HepG2 (cell line): ENCODE measurements around the gene TRIM25. TPM values are rescaled to one million over a fixed set of nuclear protein-coding genes. Genes with fewer than 3 reads are reported as not detected.
A peak's percentile ranks its signal among the peaks of the same experiment; 100 is the strongest.

Experiments used
- ARNTL ChIP-seq: sonication (generic); formaldehyde crosslinking; IDR thresholded peaks from 2 replicates; pipeline ENCODE4 v1.4.0; 2020; ENCODE audit warnings: mild to moderate bottlenecking, missing genetic modification reagents
- BHLHE40 ChIP-seq: IDR thresholded peaks from 2 replicates; pipeline ENCODE4 v1.6.1; 2011; ENCODE audit warnings: low read length, improper control_type of control experiment
- CEBPB ChIP-seq: IDR thresholded peaks from 2 replicates; pipeline ENCODE4 v1.6.1; 2011; ENCODE audit warnings: low read depth, low read length, improper control_type of control experiment, borderline replicate concordance
- CEBPG ChIP-seq: IDR thresholded peaks from 2 replicates; pipeline ENCODE4 v1.6.1; 2016
- E2F1 ChIP-seq: sonication (generic); formaldehyde crosslinking; IDR thresholded peaks from 2 replicates; pipeline ENCODE4 v1.5.0; 2020; ENCODE audit warnings: missing genetic modification reagents
- FOSL2 ChIP-seq: sonication (generic); formaldehyde crosslinking; IDR thresholded peaks from 2 replicates; pipeline ENCODE4 v1.4.0; 2020; ENCODE audit warnings: missing genetic modification reagents
- FOXP4 ChIP-seq: sonication (generic); formaldehyde crosslinking; IDR thresholded peaks from 2 replicates; pipeline ENCODE4 v1.4.0; 2020; ENCODE audit warnings: missing genetic modification reagents
- GPN1 ChIP-seq: sonication (generic); formaldehyde crosslinking; IDR thresholded peaks from 2 replicates; pipeline ENCODE4 v1.5.1; 2020; ENCODE audit warnings: missing genetic modification reagents, borderline replicate concordance
- HDAC6 ChIP-seq: fragments of 200-600 bp; sonication (generic); IDR thresholded peaks from 2 replicates; pipeline ENCODE4 v1.7.0; 2017; ENCODE audit warnings: mild to moderate bottlenecking, antibody characterized with exemption, low read length, low read depth
- KDM1A ChIP-seq: IDR thresholded peaks from 2 replicates; pipeline ENCODE4 v1.6.1; 2016; ENCODE audit warnings: missing compliant biosample characterization
- KDM5B ChIP-seq: sonication (generic); formaldehyde crosslinking; IDR thresholded peaks from 2 replicates; pipeline ENCODE4 v1.4.0; 2020; ENCODE audit warnings: missing genetic modification reagents, mild to moderate bottlenecking, borderline replicate concordance
- MLX ChIP-seq: IDR thresholded peaks from 2 replicates; pipeline ENCODE4 v1.6.1; 2016
- RBM22 ChIP-seq: fragments of 200-400 bp; formaldehyde crosslinking; optimal IDR thresholded peaks from 2 replicates; pipeline ENCODE3; 2017; ENCODE audit warnings: mild to moderate bottlenecking, low read length, moderate library complexity
- REL ChIP-seq: sonication (generic); formaldehyde crosslinking; conservative IDR thresholded peaks from 2 replicates; pipeline ENCODE4 v1.8.0; 2022; ENCODE audit warnings: mild to moderate bottlenecking, missing genetic modification reagents, moderate library complexity
- TAF15 ChIP-seq: fragments of 200-400 bp; formaldehyde crosslinking; IDR thresholded peaks from one replicate; pipeline ENCODE4 v1.6.1; 2018; ENCODE audit warnings: mild to moderate bottlenecking, low read depth, low read length; ENCODE audit not compliant: poor library complexity, severe bottlenecking
- ZBTB43 ChIP-seq: sonication (generic); formaldehyde crosslinking; conservative IDR thresholded peaks from 2 replicates; pipeline ENCODE4 v1.4.0; 2020; ENCODE audit warnings: missing genetic modification reagents
- ZNF264 ChIP-seq: sonication (generic); formaldehyde crosslinking; IDR thresholded peaks from 2 replicates; pipeline ENCODE4 v1.4.0; 2020; ENCODE audit warnings: missing genetic modification reagents
- ZNF317 ChIP-seq: sonication (generic); formaldehyde crosslinking; IDR thresholded peaks from 2 replicates; pipeline ENCODE4 v1.5.0; 2020; ENCODE audit warnings: mild to moderate bottlenecking, missing genetic modification reagents
- ZNF552 ChIP-seq: sonication (generic); formaldehyde crosslinking; IDR thresholded peaks from 2 replicates; pipeline ENCODE4 v1.9.0; 2022; ENCODE audit warnings: missing genetic modification reagents, mild to moderate bottlenecking, borderline replicate concordance
- ZNF619 ChIP-seq: sonication (generic); formaldehyde crosslinking; IDR thresholded peaks from 2 replicates; pipeline ENCODE4 v1.4.0; 2020; ENCODE audit warnings: mild to moderate bottlenecking, missing genetic modification reagents
- ZNF749 ChIP-seq: sonication (generic); formaldehyde crosslinking; IDR thresholded peaks from 2 replicates; pipeline ENCODE4 v1.8.0; 2022; ENCODE audit warnings: mild to moderate bottlenecking, missing genetic modification reagents, moderate library complexity, borderline replicate concordance
- ZNF770 ChIP-seq: sonication (generic); formaldehyde crosslinking; IDR thresholded peaks from 2 replicates; pipeline ENCODE4 v1.5.0; 2020; ENCODE audit warnings: mild to moderate bottlenecking, missing genetic modification reagents
- ZNF784 ChIP-seq: sonication (generic); formaldehyde crosslinking; IDR thresholded peaks from 2 replicates; pipeline ENCODE4 v1.5.1; 2020; ENCODE audit warnings: missing genetic modification reagents, mild to moderate bottlenecking, borderline replicate concordance
- polyA plus RNA-seq, 8 experiments: library from polyadenylated mRNA; depleted of rRNA in 3 of 8; stranded (reverse) in 7 of 8; unstranded in 1 of 8; fragments of >200 nt; fragmentation: Illumina TruSeq in 4 of 8; extraction: Trizol in 4 of 8; gene quantifications; 2 replicates each; pipeline versions ENCODE4 v1.2.1 to v1.2.3, GENCODE V29; 2011 to 2016; ENCODE audit warnings: low read depth in 4 of 8, missing spikeins in 1 of 8, mixed read lengths in 1 of 8; ENCODE audit not compliant: insufficient read depth in 1 of 8
- total RNA-seq, 5 experiments: library from RNA; depleted of rRNA; stranded (reverse); fragments of >200 nt; fragmentation: Illumina TruSeq; extraction: Trizol; gene quantifications; 2 replicates each; pipeline ENCODE4 v1.2.3, GENCODE V29; 2016; ENCODE audit warnings: low read depth in 1 of 5

The TRIM25 gene
- total and polyA plus RNA-seq, 2 of the 13 experiments (the other 11 are each of a cell fraction or from before 2014, with no cell fraction given): 30.8 to 42.2 TPM

GRCh38 chr17:56943505-56944125 is 29.8 kb upstream of the TRIM25 start (continued):
- TF ChIP-seq CEBPB (peak; percentile 57; the same call in 1 of the 2 replicates), REL (CRISPR knock-in tag) (no peak), KDM5B (no peak), KDM1A (CRISPR knock-in tag) (no peak), HDAC6 (no peak), ZNF317 (CRISPR knock-in tag) (no peak), ARNTL (CRISPR knock-in tag) (no peak), ZNF264 (CRISPR knock-in tag) (no peak), FOXP4 (CRISPR knock-in tag) (no peak), ZNF784 (CRISPR knock-in tag) (no peak), RBM22 (peak; percentile 44), BHLHE40 (no peak), ZNF552 (CRISPR knock-in tag) (no peak), TAF15 (no peak), FOSL2 (CRISPR knock-in tag) (peak; percentile 61), GPN1 (CRISPR knock-in tag) (no peak), ZNF770 (peak; percentile 73; the same call in 1 of the 2 replicates), MLX (no peak), ZNF619 (CRISPR knock-in tag) (no peak), ZBTB43 (no peak), ZNF749 (CRISPR knock-in tag) (no peak), CEBPG (CRISPR knock-in tag) (peak; percentile 20; the same call in 1 of the 2 replicates), E2F1 (no peak)
